GM21390 (cell line): ENCODE measurements around the gene MPST.

Source experiments
- ATAC-seq: cut with Tn5 transposase; IDR thresholded peaks from one replicate; pipeline ENCODE4 v1.9.1; 2021; ENCODE audit not compliant: unreplicated experiment

Gene MPST

DNA sequence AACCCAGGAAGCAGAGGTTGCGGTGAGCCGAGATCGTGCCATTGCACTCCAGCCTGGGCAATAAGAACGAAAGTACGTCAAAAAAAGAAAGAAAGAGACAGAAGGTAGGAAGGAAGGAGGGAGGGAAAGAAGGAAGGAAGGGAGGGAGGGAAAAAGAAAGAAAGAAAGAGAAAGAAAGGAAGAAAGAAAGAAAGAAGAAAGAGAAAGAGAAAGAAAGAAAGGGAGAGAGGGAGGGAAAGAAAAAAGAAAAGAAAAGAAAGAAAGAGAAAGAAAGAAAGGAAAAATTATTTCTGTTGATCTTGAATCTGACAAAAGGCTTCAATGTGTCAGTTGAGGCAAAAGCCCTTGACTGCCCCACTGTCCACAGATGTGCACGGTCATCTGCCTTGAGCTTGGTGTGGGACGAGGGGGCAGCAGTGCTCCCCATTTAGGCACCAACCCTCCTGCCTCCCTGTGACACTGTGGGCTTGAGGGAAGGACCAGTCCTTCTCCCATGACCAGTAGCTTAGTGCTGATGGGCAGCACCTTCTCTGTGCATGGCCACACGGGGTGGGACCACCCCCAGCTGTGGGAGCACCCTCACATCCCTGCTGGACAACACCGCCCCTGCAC is 56.4 kb downstream of the MPST start:
- no peak for ATAC-seq

DNA sequence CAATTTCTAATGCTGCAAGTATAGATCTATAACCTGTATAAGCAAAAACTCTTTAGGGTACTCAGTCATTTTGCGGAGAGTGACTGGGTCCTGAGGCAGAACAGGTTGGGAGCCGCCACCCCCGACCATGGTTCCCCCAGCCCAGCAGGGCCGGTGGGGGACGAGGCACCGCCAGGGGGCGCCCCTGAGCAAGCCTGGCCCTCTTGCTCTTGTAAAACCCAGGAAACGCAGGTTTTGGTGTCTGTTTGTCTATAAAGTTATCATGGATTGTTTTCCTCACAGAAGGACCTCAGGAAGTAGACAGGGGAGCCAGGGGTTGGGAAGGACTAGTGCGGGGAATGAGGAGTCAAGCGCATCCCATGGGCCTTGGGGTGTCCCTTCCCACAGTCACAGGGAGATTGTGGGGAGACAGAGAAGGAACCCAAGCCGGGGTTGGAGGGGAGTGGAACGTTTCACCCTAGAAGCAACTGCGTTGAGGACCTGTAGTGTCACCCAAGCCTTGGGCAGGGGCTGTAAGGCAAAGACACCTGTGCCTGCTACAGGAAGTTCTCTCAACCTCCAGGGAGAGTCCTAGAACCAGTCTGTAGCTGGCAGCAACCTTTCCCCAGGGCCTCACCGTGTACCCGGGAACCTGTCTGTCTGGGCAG is 58.4 kb downstream of the MPST start:
- ATAC-seq: no peak

DNA sequence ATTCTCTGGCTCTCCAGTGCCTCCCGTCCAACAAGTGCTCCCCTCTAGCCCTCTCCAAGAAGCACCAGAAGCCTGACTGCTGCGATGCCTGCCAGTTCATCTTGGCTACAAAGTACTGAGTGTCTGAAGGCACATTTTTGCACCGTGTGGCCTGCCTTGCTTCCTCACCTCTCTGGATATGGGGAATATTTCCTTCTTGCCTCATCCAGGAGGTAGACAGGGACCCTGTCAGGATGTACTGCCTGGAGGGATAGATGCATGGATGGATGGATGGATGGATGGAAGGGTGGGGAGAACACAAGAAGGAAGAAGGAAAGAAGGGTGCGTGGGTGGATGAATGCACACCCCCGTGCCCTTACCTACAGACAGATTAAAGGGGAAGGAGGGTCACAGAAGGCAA is 59.6 kb downstream of the MPST start:
- no peak for ATAC-seq
